Sigmoid colon (tissue), 4 donors: ENCODE data around the gene CFAP46.

Experiments used
- EP300 ChIP-seq, 4 donors: sonication (generic); formaldehyde crosslinking; IDR thresholded peaks; one replicate each; pipeline ENCODE4 v1.6.1; 2017; ENCODE audit warnings: antibody characterized with exemption in 4 of 4
- POLR2A ChIP-seq, 2 donors: fragments of 450-650 bp; IDR thresholded peaks; one replicate each; pipeline ENCODE4 v1.6.1; 2016; ENCODE audit warnings: antibody characterized with exemption in 2 of 2, mild to moderate bottlenecking in 2 of 2, moderate library complexity in 2 of 2
- TF ChIP-seq, protein P1 (sequence below), 4 experiments: fragments of 450-650 bp in 3 of 4; fragments of 200-600 bp in 1 of 4; IDR thresholded peaks; one replicate each; pipeline ENCODE4 v1.5.1; 2016 to 2019; ENCODE audit warnings: antibody characterized with exemption in 4 of 4, mild to moderate bottlenecking in 3 of 4, moderate library complexity in 2 of 4

DNA sequence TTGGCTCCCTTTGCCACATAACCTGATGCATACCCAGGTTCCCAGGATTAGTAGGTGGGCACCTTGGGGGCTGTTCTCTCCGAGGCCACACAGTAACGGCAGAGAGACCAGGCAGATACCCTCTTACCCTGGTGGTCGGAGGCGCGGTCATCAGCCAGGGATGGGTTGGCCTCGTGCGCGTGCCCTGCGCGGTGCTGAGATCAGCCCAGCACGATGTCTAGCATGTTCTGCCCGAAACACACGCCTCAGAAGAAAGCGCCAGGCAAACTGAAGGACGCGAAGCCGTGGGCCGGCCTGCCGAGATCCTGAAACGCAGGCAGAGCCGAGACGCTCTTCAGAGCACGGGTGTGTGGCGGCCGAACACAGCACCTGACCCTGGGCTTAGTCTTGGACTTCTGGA is 34.7 kb upstream of the CFAP46 start:
- TF ChIP-seq POLR2A (IDR thresholded peaks at IDR 0.05) = no peak
- TF ChIP-seq, protein P1, sequence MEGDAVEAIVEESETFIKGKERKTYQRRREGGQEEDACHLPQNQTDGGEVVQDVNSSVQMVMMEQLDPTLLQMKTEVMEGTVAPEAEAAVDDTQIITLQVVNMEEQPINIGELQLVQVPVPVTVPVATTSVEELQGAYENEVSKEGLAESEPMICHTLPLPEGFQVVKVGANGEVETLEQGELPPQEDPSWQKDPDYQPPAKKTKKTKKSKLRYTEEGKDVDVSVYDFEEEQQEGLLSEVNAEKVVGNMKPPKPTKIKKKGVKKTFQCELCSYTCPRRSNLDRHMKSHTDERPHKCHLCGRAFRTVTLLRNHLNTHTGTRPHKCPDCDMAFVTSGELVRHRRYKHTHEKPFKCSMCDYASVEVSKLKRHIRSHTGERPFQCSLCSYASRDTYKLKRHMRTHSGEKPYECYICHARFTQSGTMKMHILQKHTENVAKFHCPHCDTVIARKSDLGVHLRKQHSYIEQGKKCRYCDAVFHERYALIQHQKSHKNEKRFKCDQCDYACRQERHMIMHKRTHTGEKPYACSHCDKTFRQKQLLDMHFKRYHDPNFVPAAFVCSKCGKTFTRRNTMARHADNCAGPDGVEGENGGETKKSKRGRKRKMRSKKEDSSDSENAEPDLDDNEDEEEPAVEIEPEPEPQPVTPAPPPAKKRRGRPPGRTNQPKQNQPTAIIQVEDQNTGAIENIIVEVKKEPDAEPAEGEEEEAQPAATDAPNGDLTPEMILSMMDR (IDR thresholded peaks at IDR 0.05) = no peak
- no peak for TF ChIP-seq EP300 (IDR thresholded peaks at IDR 0.05)
